H1 (cell line): ENCODE data around the gene PPARGC1A.

ENCODE experiments used
- BRCA1 ChIP-seq: IDR thresholded peaks from 2 replicates; pipeline ENCODE4 v1.6.1; 2012; ENCODE audit warnings: low read depth, low read length, improper control_type of control experiment
- CBX8 ChIP-seq: fragments of 300-800, 300-1000 bp; sonication (generic); IDR thresholded peaks from 2 replicates; pipeline ENCODE4 v1.7.1; 2016; ENCODE audit warnings: low read depth, low read length, borderline replicate concordance
- CEBPB ChIP-seq: IDR thresholded peaks from 2 replicates; pipeline ENCODE4 v1.6.1; 2012; ENCODE audit warnings: low read depth, low read length
- EZH2 ChIP-seq: fragments of 200-600 bp; sonication (generic); IDR thresholded peaks from 2 replicates; pipeline ENCODE4 v1.7.1; 2012; ENCODE audit warnings: low read depth, mild to moderate bottlenecking, moderate library complexity, low read length, inconsistent platforms; ENCODE audit not compliant: severe bottlenecking
- GABPA ChIP-seq: IDR thresholded peaks from 2 replicates; pipeline ENCODE4 v1.6.1; 2011; ENCODE audit warnings: mild to moderate bottlenecking, low read length, moderate library complexity, borderline replicate concordance; ENCODE audit not compliant: insufficient read depth
- JUND ChIP-seq: IDR thresholded peaks from 2 replicates; pipeline ENCODE4 v1.6.1; 2011; ENCODE audit warnings: mild to moderate bottlenecking, improper control_type of control experiment, low read length
- MAFK ChIP-seq: IDR thresholded peaks from 2 replicates; pipeline ENCODE4 v1.6.1; 2012; ENCODE audit warnings: low read depth, mild to moderate bottlenecking, improper control_type of control experiment, low read length
- POLR2A ChIP-seq, 2 experiments: IDR thresholded peaks; 1 replicate in 1 of 2; 2 replicates in 1 of 2; pipeline ENCODE4 v1.6.1; 2011; ENCODE audit warnings: low read depth in 2 of 2, low read length in 2 of 2, mild to moderate bottlenecking in 2 of 2; ENCODE audit errors: control extremely low read depth in 1 of 2
- POLR2AphosphoS5 ChIP-seq: IDR thresholded peaks from 2 replicates; pipeline ENCODE4 v1.6.1; 2011; ENCODE audit warnings: low read depth, low read length
- RAD21 ChIP-seq, 2 experiments: IDR thresholded peaks in 1 of 2; conservative IDR thresholded peaks in 1 of 2; 2 replicates each; pipeline ENCODE4 v1.6.1; 2011; ENCODE audit warnings: low read depth in 2 of 2, low read length in 2 of 2, improper control_type of control experiment in 1 of 2, inconsistent platforms in 1 of 2, mild to moderate bottlenecking in 1 of 2, moderate library complexity in 1 of 2
- RFX5 ChIP-seq: IDR thresholded peaks from 2 replicates; pipeline ENCODE4 v1.6.1; 2011; ENCODE audit warnings: low read depth, low read length, improper control_type of control experiment, borderline replicate concordance
- TAF1 ChIP-seq: IDR thresholded peaks from 2 replicates; pipeline ENCODE4 v1.6.1; 2011; ENCODE audit warnings: mild to moderate bottlenecking, low read depth, low read length
- TF ChIP-seq, protein P1 (sequence below), 3 experiments: IDR thresholded peaks; 1 replicate in 2 of 3; 2 replicates in 1 of 3; pipeline versions ENCODE4 v1.5.1 to v1.6.1; 2011; ENCODE audit warnings: low read length in 3 of 3, mild to moderate bottlenecking in 3 of 3, inconsistent platforms in 2 of 3, low read depth in 1 of 3, moderate library complexity in 1 of 3; ENCODE audit not compliant: insufficient read depth in 1 of 3; ENCODE audit errors: control extremely low read depth in 1 of 3

DNA sequence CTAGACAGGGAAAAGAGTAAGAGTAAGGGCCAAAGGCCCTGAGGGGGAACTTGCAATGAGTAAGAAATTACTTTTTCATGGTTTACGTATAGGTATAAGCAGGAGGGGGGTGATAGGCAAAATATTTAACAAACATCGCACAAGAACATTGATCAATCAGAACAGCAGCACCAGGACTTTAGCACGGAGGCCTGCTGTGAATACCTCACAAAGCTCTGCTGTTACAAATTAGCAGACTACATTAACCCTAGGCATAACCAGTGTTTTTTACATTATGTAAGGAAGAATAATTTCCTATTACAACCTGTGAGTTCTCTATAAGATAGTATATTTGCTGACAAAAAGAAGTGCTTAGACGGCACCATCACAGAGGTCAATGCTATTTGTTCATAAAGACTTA is 44.9 kb downstream of the PPARGC1A start:
- TF ChIP-seq, protein P1, sequence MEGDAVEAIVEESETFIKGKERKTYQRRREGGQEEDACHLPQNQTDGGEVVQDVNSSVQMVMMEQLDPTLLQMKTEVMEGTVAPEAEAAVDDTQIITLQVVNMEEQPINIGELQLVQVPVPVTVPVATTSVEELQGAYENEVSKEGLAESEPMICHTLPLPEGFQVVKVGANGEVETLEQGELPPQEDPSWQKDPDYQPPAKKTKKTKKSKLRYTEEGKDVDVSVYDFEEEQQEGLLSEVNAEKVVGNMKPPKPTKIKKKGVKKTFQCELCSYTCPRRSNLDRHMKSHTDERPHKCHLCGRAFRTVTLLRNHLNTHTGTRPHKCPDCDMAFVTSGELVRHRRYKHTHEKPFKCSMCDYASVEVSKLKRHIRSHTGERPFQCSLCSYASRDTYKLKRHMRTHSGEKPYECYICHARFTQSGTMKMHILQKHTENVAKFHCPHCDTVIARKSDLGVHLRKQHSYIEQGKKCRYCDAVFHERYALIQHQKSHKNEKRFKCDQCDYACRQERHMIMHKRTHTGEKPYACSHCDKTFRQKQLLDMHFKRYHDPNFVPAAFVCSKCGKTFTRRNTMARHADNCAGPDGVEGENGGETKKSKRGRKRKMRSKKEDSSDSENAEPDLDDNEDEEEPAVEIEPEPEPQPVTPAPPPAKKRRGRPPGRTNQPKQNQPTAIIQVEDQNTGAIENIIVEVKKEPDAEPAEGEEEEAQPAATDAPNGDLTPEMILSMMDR (IDR thresholded peaks at IDR 0.05; ENCODE audit: control extremely low read depth in 1 of 3, insufficient read depth in 1 of 3, low read depth in 1 of 3, low read length in 3 of 3) = no peak
- TF ChIP-seq EZH2 (no peak), CBX8 (no peak), RFX5 (no peak), GABPA (no peak), POLR2A (IDR thresholded peaks at IDR 0.05; ENCODE audit: control extremely low read depth in 1 of 2, low read depth in 2 of 2, low read length in 2 of 2) (no peak), TAF1 (no peak), JUND (no peak), BRCA1 (no peak), MAFK (no peak), RAD21 (IDR thresholded peaks at IDR 0.05 in 1 of 2, conservative IDR thresholded peaks at IDR 0.05 in 1 of 2; ENCODE audit: low read depth in 2 of 2, low read length in 2 of 2) (no peak), CEBPB (no peak), POLR2AphosphoS5 (no peak)
